Osteoblast (primary cell): ENCODE results near the gene FGD4. TPM values are rescaled to one million over a fixed set of nuclear protein-coding genes. Genes with fewer than 3 reads are reported as not detected.

ENCODE experiments used
- DNase-seq: peaks from one replicate; pipeline ENCODE4 v3.0.0; 2011; ENCODE audit warnings: low spot score, mixed read lengths; ENCODE audit not compliant: insufficient read length; ENCODE audit errors: missing footprints
- H2AFZ ChIP-seq: 2 replicates; pipeline ENCODE4 v1.6.0; 2011; ENCODE audit warnings: mild to moderate bottlenecking, low read length
- H3K27ac ChIP-seq: 2 replicates; pipeline ENCODE4 v1.5.1; 2011; ENCODE audit warnings: mild to moderate bottlenecking, low read depth, low read length, moderate library complexity
- H3K27me3 ChIP-seq: 2 replicates; pipeline ENCODE4 v1.6.0; 2012; ENCODE audit warnings: mild to moderate bottlenecking, control low read depth, inconsistent platforms, low read length, moderate library complexity; ENCODE audit not compliant: insufficient read depth
- H3K36me3 ChIP-seq: 2 replicates; pipeline ENCODE4 v1.5.1; 2011; ENCODE audit warnings: mild to moderate bottlenecking, low read length, control low read depth, moderate library complexity; ENCODE audit not compliant: insufficient read depth
- H3K4me1 ChIP-seq: 2 replicates; pipeline ENCODE4 v1.5.1; 2011; ENCODE audit warnings: mild to moderate bottlenecking, low read length, control low read depth, moderate library complexity; ENCODE audit not compliant: insufficient read depth
- H3K4me2 ChIP-seq: 2 replicates; pipeline ENCODE4 v1.6.0; 2011; ENCODE audit warnings: mild to moderate bottlenecking, low read length; ENCODE audit not compliant: insufficient read depth
- H3K4me3 ChIP-seq: fragments of 200-600 bp; sonication (generic); 3 replicates; pipeline ENCODE4 v1.5.1; 2012; ENCODE audit warnings: mild to moderate bottlenecking, low read length, inconsistent platforms; ENCODE audit not compliant: insufficient read depth
- H3K79me2 ChIP-seq: 2 replicates; pipeline ENCODE4 v1.6.0; 2012; ENCODE audit warnings: mild to moderate bottlenecking, low read length, control low read depth, inconsistent platforms; ENCODE audit not compliant: insufficient read depth
- H3K9me3 ChIP-seq: 2 replicates; pipeline ENCODE4 v1.5.1; 2011; ENCODE audit warnings: low read depth, low read length, control low read depth
- H4K20me1 ChIP-seq: 2 replicates; pipeline ENCODE4 v1.6.0; 2012; ENCODE audit warnings: mild to moderate bottlenecking, low read length, control low read depth; ENCODE audit not compliant: insufficient read depth
- CTCF ChIP-seq: IDR thresholded peaks from 2 replicates; pipeline ENCODE4 v1.5.1; 2011; ENCODE audit warnings: mild to moderate bottlenecking, low read depth, low read length, moderate library complexity; ENCODE audit errors: extremely low read depth
- small RNA-seq: library from RNA; depleted of rRNA; stranded (forward); fragments of <200 nt; gene quantifications from one replicate; pipeline ENCODE3, GENCODE V24; 2012
- total RNA-seq: library from RNA; depleted of rRNA; stranded (reverse); fragments of >200 nt; gene quantifications from 2 replicates; pipeline ENCODE4 v1.2.3, GENCODE V29; 2012

FGD4 gene
- total RNA-seq, 1 donor, result 11.9 TPM

GRCh38 chr12:32688786-32689185 lies 289.4 kb downstream of the FGD4 start:
- no peak for TF ChIP-seq CTCF

DNA sequence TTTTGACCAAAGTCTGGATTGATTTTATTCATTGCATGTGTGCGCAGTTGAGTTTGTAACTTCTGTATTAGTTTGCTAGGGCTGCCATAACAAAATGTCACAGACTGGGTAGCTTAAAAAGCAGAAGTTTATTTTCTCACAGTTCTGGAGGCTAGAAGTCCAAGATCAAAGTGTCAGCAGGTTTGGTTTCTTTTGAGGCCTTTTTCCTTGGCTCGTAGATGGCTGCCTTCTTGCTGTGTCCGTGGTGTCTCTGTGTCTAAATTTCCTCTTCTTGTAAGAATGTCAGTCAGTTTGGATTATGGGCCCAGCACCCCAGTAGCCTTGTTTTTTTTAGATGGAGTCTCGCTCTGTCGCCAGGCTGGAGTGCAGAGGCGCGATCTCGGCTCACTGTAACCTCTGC lies 291.6 kb downstream of the FGD4 start:
- H4K20me1 ChIP-seq, result peaks cover 9% of the 10 kb centered on the region

More at GRCh38 chr12:32688786-32689185, 289.4 kb downstream of the FGD4 start:
- no peaks in the 10 kb centered on the region for H3K4me1 ChIP-seq
- H3K9me3 ChIP-seq, result no peaks in the 10 kb centered on the region
- peaks cover 98% of the 10 kb centered on the region for H3K79me2 ChIP-seq
- peaks cover 3% of the 10 kb centered on the region for H3K36me3 ChIP-seq
- peaks cover 7% of the 10 kb centered on the region for H4K20me1 ChIP-seq
- H3K27me3 ChIP-seq, result no peaks in the 10 kb centered on the region
- DNase-seq, result no peak
- no peak overlapping the region for H3K4me2 ChIP-seq
- no peak overlapping the region for H3K4me3 ChIP-seq
- no peak overlapping the region for H3K27ac ChIP-seq
- H2AFZ ChIP-seq, result no peak overlapping the region

GRCh38 chr12:32692358-32692757 lies 293.0 kb downstream of the FGD4 start:
- TF ChIP-seq CTCF, result no peak
- Histone ChIP-seq H4K20me1 (peaks cover 11% of the 10 kb centered on the region), H3K4me2 (no peak overlapping the region), H3K9me3 (no peaks in the 10 kb centered on the region), H3K4me3 (no peak overlapping the region), H3K36me3 (no peaks in the 10 kb centered on the region), H2AFZ (no peak overlapping the region), H3K79me2 (peaks cover 96% of the 10 kb centered on the region), H3K27me3 (no peaks in the 10 kb centered on the region), H3K27ac (no peak overlapping the region), H3K4me1 (no peaks in the 10 kb centered on the region)
- no peak for DNase-seq

More for the DNA sequence above, 291.6 kb downstream of the FGD4 start:
- Histone ChIP-seq H3K27me3 (no peaks in the 10 kb centered on the region), H3K4me2 (no peak overlapping the region), H3K9me3 (no peaks in the 10 kb centered on the region), H3K4me3 (no peak overlapping the region), H3K36me3 (no peaks in the 10 kb centered on the region), H3K79me2 (peaks cover 98% of the 10 kb centered on the region), H2AFZ (no peak overlapping the region), H3K27ac (no peak overlapping the region), H3K4me1 (no peaks in the 10 kb centered on the region)
- no peak for DNase-seq
- TF ChIP-seq CTCF, result no peak

DNA sequence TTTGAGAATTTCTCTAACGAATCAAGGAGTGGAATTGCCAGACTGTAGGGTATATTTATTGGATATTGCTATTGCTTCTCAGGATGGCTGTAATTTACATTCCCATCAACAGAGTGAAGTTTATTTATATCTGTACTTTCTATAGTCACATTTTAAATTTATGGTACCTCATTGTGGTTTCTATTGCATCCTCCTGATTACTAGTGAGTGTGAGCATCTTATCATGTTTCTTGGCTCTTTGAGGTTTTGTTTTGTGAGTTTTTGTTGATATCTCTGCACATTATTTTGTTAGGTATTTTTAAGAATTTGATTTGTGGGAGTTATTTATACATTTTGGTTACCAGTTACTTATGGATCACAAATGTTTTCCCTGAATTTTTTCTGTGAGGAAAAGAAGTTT lies 293.7 kb downstream of the FGD4 start:
- no peaks in the 10 kb centered on the region for H3K9me3 ChIP-seq
- no peaks in the 10 kb centered on the region for H3K4me1 ChIP-seq
- no peak for TF ChIP-seq CTCF
- no peaks in the 10 kb centered on the region for H3K27me3 ChIP-seq
- no peak overlapping the region for H2AFZ ChIP-seq
- H3K79me2 ChIP-seq, result peaks cover 96% of the 10 kb centered on the region
- no peak for DNase-seq
- H3K27ac ChIP-seq, result no peak overlapping the region
- no peak overlapping the region for H3K4me3 ChIP-seq
- no peak overlapping the region for H3K4me2 ChIP-seq
- H4K20me1 ChIP-seq, result peaks cover 12% of the 10 kb centered on the region
- H3K36me3 ChIP-seq, result no peaks in the 10 kb centered on the region

Small RNA genes lying within 50 kb of the gene (small RNA-seq; reads per million reads assigned to genes)
- gene RF00019 (not detected), gene RNU6-494P (not detected)
